Fibroblast of the aortic adventitia (primary cell): ENCODE results near the gene NUAK2. TPM values are rescaled to one million over a fixed set of nuclear protein-coding genes. Genes with fewer than 3 reads are reported as not detected.
A peak's percentile ranks its signal among the peaks of the same experiment; 100 is the strongest.

ENCODE experiments used
- DNase-seq: peaks from one replicate; pipeline ENCODE4 v3.0.0-alpha.2; 2010; ENCODE audit warnings: low read depth
- H3K4me3 ChIP-seq: 2 replicates; pipeline ENCODE4 v1.5.1; 2011; ENCODE audit warnings: low read depth, mild to moderate bottlenecking, control low read depth, low read length, moderate library complexity
- total RNA-seq: library from RNA; depleted of rRNA; stranded (reverse); fragments of >200 nt; gene quantifications from 2 replicates; pipeline ENCODE4 v1.2.3, GENCODE V29; 2012; ENCODE audit warnings: low replicate concordance
- TF ChIP-seq, protein P1 (sequence below): IDR thresholded peaks from 2 replicates; pipeline ENCODE4 v1.5.1; 2011; ENCODE audit warnings: mild to moderate bottlenecking, low read length, control low read depth, inconsistent platforms; ENCODE audit not compliant: insufficient read depth

The NUAK2 gene
- total RNA-seq, 1 donor, result 2.9 TPM

DNA sequence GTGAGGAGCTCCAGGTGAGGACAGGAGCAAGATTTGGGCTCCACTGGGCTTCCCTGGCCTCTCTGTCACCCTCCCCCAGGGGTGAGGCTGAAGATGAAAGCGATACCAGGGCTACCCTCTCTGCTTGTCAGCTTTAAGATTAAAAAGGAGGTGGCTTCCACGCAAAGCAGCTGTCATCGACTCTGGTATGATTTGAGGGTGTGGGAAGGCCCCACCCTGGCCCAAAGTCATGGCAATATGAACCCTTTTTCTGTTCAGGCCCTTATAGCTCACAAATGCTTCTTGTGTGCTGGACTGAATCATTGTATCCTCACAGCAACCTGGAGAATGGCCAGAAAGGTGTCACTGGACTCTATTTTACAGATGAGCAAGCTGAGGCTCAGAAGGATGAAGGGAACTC lies 41.6 kb downstream of the NUAK2 start:
- TF ChIP-seq, protein P1, sequence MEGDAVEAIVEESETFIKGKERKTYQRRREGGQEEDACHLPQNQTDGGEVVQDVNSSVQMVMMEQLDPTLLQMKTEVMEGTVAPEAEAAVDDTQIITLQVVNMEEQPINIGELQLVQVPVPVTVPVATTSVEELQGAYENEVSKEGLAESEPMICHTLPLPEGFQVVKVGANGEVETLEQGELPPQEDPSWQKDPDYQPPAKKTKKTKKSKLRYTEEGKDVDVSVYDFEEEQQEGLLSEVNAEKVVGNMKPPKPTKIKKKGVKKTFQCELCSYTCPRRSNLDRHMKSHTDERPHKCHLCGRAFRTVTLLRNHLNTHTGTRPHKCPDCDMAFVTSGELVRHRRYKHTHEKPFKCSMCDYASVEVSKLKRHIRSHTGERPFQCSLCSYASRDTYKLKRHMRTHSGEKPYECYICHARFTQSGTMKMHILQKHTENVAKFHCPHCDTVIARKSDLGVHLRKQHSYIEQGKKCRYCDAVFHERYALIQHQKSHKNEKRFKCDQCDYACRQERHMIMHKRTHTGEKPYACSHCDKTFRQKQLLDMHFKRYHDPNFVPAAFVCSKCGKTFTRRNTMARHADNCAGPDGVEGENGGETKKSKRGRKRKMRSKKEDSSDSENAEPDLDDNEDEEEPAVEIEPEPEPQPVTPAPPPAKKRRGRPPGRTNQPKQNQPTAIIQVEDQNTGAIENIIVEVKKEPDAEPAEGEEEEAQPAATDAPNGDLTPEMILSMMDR, result no peak
- DNase-seq, result no peak
- H3K4me3 ChIP-seq, result no peak overlapping the region

DNA sequence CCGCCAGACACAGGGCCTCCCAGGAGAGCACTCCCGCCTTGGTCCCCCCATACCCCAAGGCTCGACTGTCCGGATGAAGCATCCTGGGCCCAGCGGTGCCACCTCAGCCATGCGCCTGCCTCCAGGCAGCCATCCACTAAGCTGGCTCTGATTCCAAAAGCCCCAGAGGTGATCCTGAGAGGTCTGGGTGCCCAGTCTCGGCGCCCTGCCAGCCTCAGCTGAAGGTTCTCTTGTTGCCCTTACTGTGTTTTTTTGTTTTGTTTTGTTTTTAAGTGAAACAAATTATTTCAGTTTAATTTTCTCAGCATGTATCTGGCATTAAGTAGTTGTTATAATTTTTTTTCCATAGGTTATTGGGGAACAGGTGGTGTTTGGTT lies 44.9 kb downstream of the NUAK2 start:
- TF ChIP-seq, protein P1, result no peak
- no peak for DNase-seq
- no peak overlapping the region for H3K4me3 ChIP-seq

DNA sequence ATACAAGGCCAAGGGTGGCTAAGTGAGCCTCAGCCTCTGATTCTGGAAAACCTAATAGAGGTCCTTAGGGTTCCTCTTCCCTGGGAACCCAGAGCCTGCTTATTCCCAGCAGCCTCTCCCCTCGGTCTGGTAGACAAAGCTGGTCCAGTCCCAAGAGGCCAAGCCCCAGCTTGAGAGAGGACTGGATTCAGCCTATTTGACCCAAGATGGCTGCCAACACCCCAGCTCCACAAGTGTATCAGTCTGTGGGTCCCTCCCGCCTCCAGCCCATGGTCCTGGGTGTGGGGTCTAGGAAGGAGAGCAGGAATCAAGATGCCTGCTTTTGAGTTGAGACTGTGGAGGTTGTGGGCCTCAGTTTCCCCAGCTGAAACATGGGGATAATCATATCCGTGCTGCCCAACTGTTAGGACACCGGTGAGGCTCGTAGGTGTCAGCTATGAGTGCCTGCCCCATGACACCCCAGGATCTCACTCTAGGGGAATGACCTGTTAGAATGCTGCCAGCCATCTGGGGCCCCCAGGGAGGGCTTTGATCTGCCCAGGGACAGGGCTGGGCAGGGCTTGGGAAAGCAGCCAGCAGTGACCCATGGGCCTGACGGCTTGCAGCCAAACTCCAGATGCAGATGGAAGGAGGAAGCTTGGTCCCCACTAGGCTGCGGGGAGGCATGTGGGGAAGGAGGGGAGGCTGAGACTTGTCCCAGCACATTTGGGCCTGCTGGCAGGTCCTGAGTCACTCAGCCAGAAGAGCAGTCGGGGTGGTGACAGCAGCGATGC lies 45.4 kb downstream of the NUAK2 start:
- TF ChIP-seq, protein P1, result no peak
- DNase-seq, result no peak
- no peak overlapping the region for H3K4me3 ChIP-seq

DNA sequence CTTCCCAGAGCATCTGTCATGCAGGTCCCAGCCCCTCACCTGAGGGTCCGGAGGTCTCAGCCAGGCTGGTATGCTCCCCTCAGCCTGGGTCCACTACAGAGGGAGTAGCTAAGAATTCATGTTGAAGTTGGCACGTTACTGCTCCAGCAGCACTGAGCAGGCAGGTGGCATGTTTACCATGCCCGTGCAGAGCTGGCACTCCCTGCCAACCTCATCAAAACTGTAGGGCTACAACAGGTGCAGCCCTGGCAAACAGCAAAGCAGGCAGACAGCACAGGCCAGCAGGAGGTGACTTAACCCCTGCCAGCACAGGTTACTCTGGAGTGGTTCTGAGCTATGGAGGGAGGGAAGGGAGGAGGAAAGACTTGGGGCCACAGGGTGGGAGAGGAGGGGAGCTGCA lies 46.4 kb downstream of the NUAK2 start:
- TF ChIP-seq, protein P1, result no peak
- no peak overlapping the region for H3K4me3 ChIP-seq
- no peak for DNase-seq

DNA sequence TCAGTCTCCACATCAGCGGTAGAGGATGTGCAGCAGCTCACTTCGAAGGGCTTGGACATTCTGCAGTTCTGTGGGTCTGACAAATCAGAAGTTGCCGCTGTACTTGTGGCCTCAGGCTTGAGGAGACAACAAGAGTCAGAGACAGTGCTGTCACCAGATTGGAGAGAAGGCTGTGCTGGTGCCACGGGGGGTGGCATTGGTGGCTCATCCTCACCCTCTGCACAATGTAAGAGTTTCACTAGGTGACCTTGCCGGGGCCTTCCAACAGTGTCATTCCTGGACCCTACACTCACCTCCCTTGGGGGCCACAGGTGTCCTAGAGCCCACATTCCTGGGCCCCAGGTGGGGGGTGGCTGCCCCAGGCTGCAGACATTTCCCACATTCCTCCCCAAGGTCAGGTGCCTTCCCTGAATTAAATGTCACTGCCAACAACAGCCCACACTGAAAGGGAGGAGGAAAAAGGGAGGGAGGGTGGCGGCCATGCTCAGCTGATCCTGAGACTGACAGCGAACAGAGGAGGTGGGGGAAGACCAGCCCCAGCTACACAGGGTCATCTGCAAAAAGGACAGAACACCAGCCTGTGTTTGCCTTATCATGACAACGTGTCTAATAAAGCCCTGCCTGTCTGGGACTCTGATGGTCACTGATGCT lies 47.4 kb downstream of the NUAK2 start:
- TF ChIP-seq, protein P1, result no peak

DNA sequence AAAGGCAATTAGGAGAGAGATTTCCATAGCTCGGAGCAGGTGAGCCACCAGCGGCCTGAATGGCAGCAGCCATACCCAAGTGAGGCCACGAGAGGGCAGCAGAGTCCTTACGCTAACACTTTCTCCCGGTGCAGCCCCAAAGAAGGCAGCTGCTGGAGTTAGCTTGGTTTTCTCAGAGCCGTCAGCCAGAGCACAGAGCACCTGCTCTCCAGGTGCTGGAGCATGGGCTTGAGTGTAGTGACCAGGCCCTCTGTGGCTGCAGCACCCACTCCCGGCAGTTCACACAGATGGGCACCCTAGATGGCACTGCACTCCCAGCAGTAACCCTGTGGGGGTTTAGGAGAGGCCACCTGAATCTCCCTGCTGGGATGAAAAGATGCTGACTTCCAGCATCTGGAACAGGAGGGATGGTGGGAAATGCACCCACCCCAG lies 48.0 kb downstream of the NUAK2 start:
- TF ChIP-seq, protein P1, result peak; percentile 99
- H3K4me3 ChIP-seq, result no peak overlapping the region
- DNase-seq, result peak; percentile 79

More for the DNA sequence above, 47.4 kb downstream of the NUAK2 start:
- DNase-seq, result no peak
- no peak overlapping the region for H3K4me3 ChIP-seq
